HL-60 (cell line): ENCODE results near the gene CTRL.

Experiments
- DNase-seq, 2 experiments: peaks; one replicate each; pipeline ENCODE4 v3.0.0-alpha.2; 2010 to 2020; ENCODE audit warnings: low read depth in 1 of 2, low spot score in 1 of 2
- H3K27ac ChIP-seq: fragments of 250-450 bp; sonication (Bioruptor Pico); replicated peaks from 2 replicates; pipeline ENCODE4 v1.5.1; 2020; ENCODE audit warnings: mild to moderate bottlenecking, moderate library complexity
- H3K27me3 ChIP-seq: fragments of 250-450 bp; sonication (Bioruptor Pico); 2 replicates; pipeline ENCODE4 v1.5.1; 2021; ENCODE audit warnings: mild to moderate bottlenecking, moderate library complexity; ENCODE audit not compliant: insufficient read depth, poor library complexity, severe bottlenecking
- H3K4me3 ChIP-seq: replicated peaks from 2 replicates; pipeline ENCODE4 v1.5.1; 2011; ENCODE audit warnings: mild to moderate bottlenecking, control low read depth, low read length; ENCODE audit not compliant: insufficient read depth
- CTCF ChIP-seq: IDR thresholded peaks from one replicate; pipeline ENCODE4 v1.5.1; 2011; ENCODE audit warnings: low read length, control low read depth, inconsistent platforms; ENCODE audit not compliant: insufficient read depth
- GABPA ChIP-seq: IDR thresholded peaks from 2 replicates; pipeline ENCODE4 v1.6.1; 2012; ENCODE audit warnings: low read depth
- POLR2AphosphoS5 ChIP-seq: IDR thresholded peaks from 2 replicates; pipeline ENCODE4 v1.6.1; 2012; ENCODE audit warnings: low read depth
- REST ChIP-seq: IDR thresholded peaks from 2 replicates; pipeline ENCODE4 v1.6.1; 2012; ENCODE audit warnings: low read depth; ENCODE audit not compliant: insufficient replicate concordance
- SPI1 ChIP-seq: IDR thresholded peaks from 2 replicates; pipeline ENCODE4 v1.6.1; 2012; ENCODE audit warnings: low read depth, mild to moderate bottlenecking, borderline replicate concordance

The CTRL gene

GRCh38 chr16:67910158-67910557 is 21.5 kb downstream of the CTRL start:
- TF ChIP-seq REST (no peak), GABPA (no peak), SPI1 (no peak), POLR2AphosphoS5 (no peak), CTCF (no peak)
- no peak for DNase-seq
- H3K4me3 ChIP-seq, result no peak overlapping the region
- H3K27ac ChIP-seq, result no peak overlapping the region
- no peaks in the 10 kb centered on the region for H3K27me3 ChIP-seq

- DNase-seq, result no peak
- Histone ChIP-seq H3K27ac (no peak overlapping the region), H3K4me3 (no peak overlapping the region), H3K27me3 (no peaks in the 10 kb centered on the region)
- no peak for TF ChIP-seq POLR2AphosphoS5
- TF ChIP-seq REST, result no peak
- no peak for TF ChIP-seq GABPA
These were observed 22.5 kb downstream of the CTRL start for GRCh38 chr16:67909056-67909742.

- no peak overlapping the region for H3K27ac ChIP-seq
These were observed 24.1 kb downstream of the CTRL start for GRCh38 chr16:67907397-67908180.

More at GRCh38 chr16:67907397-67908180, 24.1 kb downstream of the CTRL start:
- no peak for DNase-seq
- Histone ChIP-seq H3K4me3 (no peak overlapping the region), H3K27me3 (no peaks in the 10 kb centered on the region)
- TF ChIP-seq SPI1, result no peak
- no peak for TF ChIP-seq CTCF
- TF ChIP-seq GABPA, result no peak
- TF ChIP-seq POLR2AphosphoS5, result no peak
- no peak for TF ChIP-seq REST
